SKM-1 treated with dmso at 0.1 percent for 144 hours (cell line): Measurements from ENCODE around the gene LNX1.

Source experiments
- DNase-seq: peaks from one replicate; lab custom pipeline; 2025; ENCODE audit not compliant: unreplicated experiment; lab: John Stamatoyannopoulos, UW

LNX1 gene

GRCh38 chr4:53599632-53600031 lies 8.3 kb upstream of the LNX1 start:
- DNase-seq, result no peak

DNA sequence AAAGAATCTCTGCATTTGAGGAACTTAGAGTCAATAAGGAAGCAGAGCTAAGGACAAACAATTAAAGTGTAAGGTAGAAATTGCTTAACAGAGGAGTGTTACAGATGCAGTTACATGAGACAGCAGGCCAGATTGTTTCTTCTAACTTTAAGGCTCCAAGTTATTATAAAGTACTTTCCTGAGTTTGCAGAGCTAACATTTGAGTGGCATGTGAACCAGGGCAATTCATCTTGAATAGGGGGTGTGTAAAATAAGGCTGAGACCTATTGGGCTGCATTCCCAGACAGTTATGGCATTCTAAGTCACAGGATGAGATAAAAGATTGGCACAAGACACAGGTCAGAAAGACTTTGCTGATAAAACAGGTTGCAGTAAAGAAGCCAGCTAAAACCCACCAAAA lies 7.6 kb upstream of the LNX1 start:
- no peak for DNase-seq

GRCh38 chr4:53598483-53598882 lies 7.2 kb upstream of the LNX1 start:
- no peak for DNase-seq

GRCh38 chr4:53596901-53597300 lies 5.6 kb upstream of the LNX1 start:
- no peak for DNase-seq

GRCh38 chr4:53595834-53596233 lies 4.5 kb upstream of the LNX1 start:
- DNase-seq, result no peak

DNA sequence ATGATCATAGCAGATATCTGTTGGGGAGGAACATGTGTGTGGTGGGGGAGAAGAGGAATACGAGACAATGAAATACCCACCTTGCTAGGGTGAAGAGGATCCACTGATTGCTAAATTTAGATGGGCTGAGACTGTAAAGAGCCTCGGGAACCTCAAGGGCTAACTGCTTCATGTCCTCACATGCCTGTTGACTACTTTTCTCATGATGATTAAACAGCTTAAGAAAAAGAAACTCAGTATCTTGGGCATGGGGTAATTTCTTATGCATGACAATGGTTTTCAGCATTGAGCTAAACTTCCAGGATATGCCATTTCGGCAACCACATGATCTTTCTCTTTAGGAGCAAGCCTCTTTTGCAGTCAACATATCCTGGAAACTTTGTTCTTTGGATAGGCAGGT lies 3.9 kb upstream of the LNX1 start:
- DNase-seq, result no peak

- no peak for DNase-seq
These were observed 2.5 kb upstream of the LNX1 start for GRCh38 chr4:53593765-53594164.

GRCh38 chr4:53592686-53593501 lies 1.6 kb upstream of the LNX1 start:
- no peak for DNase-seq

DNA sequence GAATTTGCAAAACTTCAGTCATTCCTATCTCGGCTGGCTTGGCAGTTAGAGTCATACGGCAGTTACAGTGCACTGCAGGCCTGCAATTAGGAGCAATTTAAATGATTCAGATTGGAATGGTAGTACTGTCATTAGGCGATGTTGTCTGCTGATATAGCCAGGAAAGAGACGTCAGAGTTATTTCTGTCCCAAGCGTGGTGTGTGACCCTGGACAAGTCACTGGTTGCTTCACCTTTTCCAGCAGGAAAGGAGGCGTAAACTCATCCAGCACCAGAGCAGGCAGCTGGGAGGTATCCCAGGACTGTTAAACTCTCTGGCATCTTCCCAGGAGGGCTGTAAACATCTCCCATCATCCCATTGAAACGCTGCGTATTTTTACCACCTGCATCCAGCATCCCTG lies 836 bp upstream of the LNX1 start:
- DNase-seq, result no peak

- DNase-seq, result no peak
These were observed 1.1 kb downstream of the LNX1 start for GRCh38 chr4:53590187-53590586.

DNA sequence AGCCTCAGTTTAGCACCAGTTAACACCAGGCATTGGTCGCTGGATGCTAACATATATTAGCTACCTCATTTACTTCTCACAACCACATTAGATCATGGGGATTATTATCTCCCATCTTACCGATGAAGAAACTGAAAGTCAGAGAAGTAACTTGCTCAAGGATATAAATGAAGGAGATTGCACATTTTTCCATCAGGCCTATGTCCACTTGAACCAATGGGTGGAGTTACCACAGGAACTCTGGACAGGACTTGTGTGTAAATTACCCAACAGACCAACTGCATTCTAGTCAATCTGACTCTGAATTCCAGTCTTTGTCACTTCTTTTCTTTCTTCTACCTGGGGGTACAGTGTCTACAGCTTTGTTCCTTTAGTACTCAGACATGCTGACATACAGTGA lies 1.8 kb downstream of the LNX1 start:
- no peak for DNase-seq

GRCh38 chr4:53587135-53587534 lies 4.2 kb downstream of the LNX1 start:
- DNase-seq, result no peak

GRCh38 chr4:53586121-53586816 lies 5.0 kb downstream of the LNX1 start:
- DNase-seq, result no peak

- no peak for DNase-seq
These were observed 6.6 kb downstream of the LNX1 start for GRCh38 chr4:53584658-53585057.

DNA sequence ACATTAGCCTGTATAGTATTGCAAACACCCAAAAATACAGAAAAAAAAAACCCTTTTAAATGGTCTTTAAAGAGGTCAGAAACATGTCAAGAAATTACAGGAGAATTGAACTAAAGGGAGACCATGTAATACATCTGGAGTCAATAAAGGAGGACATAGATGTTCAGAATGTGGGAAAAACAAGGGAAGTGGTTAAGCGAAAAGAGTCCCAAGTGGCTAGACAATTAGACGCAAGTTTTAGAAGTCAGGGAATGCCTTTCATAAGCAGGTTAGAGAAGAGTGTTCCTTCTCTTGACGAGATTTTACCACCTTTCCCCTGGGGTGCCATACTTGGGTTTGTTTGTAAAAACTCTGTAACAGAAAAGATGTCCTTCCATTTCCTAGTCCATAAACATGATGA lies 7.8 kb downstream of the LNX1 start:
- no peak for DNase-seq

GRCh38 chr4:53582194-53582593 lies 9.1 kb downstream of the LNX1 start:
- no peak for DNase-seq

GRCh38 chr4:53580274-53580673 lies 11.0 kb downstream of the LNX1 start:
- DNase-seq, result no peak

DNA sequence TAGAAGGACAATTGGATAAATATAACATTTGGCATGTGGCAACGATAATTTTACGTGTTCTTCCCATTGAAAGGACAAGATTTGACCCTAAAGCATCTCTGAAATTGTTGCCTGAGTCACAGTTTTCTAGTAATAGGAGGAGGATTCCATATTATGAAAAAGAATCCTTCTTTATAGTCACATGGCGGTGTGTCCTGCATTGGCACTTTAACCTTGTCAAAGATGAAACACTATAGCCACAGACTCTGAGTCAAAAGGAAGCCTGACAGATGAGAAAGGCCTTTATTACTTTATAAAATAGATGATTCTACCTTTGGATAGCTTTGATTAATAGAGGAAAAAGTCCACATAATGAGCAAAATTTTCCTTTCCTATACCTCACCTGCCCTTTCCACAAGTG lies 11.5 kb downstream of the LNX1 start:
- no peak for DNase-seq

DNA sequence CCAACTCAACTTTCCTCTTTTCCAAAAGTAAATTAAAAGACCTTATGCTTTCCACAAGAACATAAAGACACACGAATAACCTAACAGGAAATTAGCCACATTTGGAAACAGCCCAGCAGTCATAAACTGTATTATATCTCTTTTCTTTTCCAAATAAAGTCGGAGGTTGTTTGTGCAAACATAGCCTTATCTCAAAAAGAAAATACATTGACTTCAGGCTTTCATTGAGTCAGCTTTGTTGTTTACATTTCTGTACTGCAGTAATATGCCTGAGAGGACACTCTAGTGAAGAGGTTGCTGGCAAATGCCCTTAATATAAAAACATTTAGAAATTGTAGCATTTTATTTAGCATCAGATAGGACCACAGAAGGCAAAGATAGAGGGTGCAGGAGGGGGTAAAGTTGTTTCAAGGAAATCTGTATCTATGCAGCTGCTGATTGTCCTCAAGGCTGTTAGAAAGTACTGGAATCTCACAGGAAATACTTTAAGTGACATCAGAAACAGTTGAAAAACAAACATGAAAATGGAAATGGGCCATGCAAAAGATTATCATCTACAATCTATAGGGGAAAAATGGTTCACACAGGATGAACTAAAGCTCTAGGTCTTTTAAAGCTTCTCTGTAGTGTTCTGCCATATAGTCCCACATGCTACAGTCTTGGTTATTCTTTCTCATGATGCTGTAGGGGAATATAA lies 14.5 kb downstream of the LNX1 start:
- no peak for DNase-seq

- DNase-seq, result no peak
These were observed 15.1 kb downstream of the LNX1 start for GRCh38 chr4:53576071-53576617.

DNA sequence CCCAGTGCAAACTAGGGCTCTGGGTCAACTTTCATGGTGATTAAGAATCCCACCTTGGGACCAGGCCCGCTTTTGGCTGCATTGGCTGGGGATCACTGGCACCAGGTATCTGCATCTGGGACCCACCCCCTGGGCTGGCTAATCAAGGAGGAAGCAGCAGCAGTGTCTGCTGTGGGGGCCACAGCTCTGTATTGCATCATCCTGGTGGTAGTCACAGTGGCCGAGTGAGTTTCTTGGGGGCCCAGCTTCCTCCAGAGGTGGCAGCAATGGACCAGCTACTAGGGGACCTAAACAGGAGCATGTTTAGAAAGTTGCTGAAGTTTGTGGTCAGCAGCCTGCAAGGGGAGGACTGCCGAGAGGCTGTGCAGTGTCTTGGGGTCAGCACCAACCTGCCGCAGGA lies 15.7 kb downstream of the LNX1 start:
- no peak for DNase-seq

- DNase-seq, result no peak
These were observed 16.8 kb downstream of the LNX1 start for GRCh38 chr4:53574528-53574927.
